Measurements from ENCODE around the gene HS1BP3.

Gene HS1BP3

DNA sequence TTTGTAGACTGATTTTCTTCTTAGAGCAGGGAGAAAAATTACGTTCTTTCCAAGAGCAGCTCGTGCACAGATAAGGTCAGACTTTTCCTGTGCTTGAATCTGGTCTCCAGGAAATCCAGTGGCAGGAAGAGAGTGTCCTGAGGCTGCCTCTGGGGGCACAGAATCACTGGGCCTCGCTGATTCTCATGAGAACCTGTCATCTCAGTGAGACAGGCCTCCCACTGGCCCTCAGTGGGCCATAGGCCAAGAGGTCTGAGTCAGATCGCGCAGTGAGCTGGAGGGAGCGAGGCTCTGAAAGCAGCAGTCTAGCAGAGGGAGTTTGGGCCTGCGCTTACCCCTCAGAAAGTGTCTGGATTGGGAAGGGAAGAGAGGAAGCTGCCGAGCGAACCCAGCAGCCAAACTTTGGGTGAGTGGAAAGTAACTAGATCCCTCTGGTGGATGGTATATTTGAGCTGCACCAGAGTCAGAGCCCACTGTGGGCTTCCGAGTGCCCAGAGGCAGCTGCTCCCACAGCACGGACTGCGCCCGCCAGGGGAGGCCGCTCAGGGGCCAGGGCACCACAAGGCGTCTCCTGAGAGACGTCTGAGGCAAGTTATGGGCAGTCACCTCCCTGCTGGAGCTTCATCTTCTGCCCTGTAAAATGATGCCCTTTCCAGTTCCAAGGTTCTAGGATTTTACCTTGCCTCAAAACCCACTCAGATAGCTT is 24.2 kb upstream of the HS1BP3 start:
- no peak for DNase-seq (ENCODE audit: low read depth)

DNA sequence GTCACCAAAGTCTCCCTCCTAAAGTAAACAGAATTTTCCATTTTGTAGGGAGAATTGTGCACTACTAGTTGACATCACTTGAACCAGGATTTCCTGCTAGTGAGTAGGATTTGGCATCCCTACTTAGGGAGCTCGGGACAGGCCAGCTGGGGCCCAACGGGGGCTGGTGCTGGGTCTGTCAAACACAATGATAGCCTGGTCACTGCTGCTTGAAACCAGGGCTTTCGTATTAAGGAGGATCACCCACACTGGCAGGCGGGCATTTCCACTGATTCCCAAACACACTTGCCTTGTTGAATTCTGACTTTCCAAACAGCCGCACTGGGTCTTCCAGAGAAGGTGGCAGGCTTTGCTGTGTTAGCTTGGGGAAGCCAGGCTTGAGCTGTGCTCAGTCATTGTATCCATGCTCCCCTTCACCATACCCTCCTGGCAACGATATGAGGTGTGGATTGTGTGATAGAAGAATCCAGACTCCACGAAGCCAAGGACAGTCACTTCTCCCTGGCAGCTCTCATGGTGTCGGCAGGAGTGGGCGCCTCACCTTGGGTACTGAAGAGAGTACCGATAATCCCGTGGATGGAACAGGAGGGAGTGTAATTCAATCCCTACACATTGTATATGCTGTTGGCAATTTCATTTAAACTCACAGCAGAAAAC is 23.5 kb upstream of the HS1BP3 start:
- no peak for DNase-seq (ENCODE audit: low read depth)

DNA sequence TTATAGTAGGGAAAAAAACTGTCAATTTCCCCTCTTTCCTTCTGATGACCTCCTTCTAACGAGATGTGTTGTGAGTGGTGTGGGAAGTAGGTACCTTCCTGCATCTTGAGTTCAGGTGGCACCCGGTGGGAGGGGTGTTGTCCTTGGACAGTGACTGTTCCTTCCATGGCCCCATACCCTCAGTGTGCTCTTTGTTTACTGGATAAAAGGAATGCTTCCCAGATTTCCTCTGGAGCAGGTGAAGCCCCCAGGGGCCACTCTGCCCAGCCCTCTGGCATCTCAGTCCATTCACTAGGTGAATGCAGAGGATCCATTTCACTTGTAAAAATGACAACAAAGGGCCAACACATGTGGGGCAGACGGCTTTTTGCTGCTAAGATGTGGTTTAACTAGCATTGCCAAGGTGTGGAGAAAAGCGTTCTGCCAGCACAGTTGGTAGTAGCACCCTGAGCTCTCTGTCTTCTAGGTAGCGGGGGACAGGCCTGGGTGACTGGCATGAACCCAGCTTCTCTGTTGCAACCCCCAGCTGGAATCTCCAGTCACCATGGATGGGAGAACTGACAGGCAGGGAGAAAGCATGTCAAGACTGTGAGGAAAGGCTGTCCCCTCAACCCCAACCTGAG is 22.9 kb upstream of the HS1BP3 start:
- DNase-seq (ENCODE audit: low read depth) = no peak

DNA sequence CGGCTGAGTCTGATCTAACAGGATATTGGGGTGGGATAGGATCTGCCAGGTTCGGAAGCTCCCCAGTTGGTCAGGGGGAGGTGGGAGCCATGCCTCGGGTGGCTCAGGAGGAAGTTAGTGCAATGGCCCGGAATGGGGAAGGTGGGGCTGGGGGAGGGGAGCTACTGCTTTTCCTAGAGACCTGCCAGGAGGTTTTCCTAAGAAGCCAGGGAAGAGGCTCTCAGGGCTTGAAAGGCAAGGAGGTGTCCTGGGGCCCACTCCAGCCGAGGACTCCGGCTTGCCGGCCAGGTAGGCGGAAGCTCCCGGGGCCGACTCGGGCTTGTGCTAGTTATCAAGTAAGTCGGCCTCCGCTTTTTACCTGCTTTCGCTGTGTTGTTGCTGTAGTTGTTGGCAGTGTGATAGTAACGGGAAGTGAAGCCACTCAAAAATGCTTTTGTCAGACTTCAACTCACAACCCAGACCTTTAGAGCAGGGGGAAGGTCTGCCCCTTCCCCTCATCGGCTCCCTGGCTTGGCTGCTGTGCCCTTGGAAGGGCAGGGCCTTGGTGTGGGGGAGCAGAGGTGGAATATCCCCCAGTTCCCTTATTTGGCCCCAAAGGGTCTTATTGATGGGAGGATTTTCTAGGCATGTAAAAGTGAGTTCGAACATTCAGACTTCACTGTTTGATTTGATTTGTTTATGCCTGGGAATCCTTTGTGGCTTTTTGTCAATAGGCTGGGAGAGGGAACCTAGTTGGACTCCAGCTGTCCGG is 21.5 kb upstream of the HS1BP3 start:
- DNase-seq (ENCODE audit: low read depth) = no peak

DNA sequence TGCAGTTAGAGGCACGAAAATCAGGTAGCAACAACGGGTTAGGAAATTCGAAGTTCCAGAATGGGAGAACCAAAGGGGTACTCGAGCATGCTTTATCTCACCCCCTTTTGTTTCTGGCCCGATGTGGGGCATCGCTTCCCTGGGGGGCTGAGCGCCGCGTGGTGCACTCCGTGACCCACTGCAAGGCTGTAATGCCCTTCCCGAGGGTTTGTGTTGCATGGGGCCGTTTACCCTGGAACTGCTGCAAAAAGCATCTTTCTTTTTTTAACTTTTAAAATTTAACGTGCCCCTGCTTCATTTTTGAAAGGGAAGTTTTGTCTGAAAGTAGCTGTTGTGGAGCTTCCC is 20.8 kb upstream of the HS1BP3 start:
- DNase-seq (ENCODE audit: low read depth) = no peak

DNA sequence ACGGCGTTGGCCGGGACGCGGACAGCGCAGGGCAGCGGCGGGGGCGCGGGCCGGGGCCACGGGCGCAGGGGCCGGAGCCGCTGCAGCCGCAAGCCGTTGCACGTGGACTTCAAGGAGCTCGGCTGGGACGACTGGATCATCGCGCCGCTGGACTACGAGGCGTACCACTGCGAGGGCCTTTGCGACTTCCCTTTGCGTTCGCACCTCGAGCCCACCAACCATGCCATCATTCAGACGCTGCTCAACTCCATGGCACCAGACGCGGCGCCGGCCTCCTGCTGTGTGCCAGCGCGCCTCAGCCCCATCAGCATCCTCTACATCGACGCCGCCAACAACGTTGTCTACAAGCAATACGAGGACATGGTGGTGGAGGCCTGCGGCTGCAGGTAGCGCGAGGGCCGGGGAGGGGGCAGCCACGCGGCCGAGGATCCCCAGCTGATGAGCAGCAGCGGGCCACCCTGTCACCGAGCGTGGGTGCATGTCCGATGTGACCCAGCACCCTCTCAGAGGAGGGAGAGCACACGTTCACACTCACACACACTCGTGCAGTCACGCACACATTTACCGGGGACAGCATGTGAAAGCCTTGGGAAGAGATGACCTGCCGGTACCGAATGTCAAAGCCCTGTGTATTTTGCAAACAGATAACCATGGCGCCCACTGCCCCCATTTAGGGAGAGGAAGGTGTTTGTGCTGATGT is 20.3 kb upstream of the HS1BP3 start:
- DNase-seq (ENCODE audit: low read depth) = no peak

DNA sequence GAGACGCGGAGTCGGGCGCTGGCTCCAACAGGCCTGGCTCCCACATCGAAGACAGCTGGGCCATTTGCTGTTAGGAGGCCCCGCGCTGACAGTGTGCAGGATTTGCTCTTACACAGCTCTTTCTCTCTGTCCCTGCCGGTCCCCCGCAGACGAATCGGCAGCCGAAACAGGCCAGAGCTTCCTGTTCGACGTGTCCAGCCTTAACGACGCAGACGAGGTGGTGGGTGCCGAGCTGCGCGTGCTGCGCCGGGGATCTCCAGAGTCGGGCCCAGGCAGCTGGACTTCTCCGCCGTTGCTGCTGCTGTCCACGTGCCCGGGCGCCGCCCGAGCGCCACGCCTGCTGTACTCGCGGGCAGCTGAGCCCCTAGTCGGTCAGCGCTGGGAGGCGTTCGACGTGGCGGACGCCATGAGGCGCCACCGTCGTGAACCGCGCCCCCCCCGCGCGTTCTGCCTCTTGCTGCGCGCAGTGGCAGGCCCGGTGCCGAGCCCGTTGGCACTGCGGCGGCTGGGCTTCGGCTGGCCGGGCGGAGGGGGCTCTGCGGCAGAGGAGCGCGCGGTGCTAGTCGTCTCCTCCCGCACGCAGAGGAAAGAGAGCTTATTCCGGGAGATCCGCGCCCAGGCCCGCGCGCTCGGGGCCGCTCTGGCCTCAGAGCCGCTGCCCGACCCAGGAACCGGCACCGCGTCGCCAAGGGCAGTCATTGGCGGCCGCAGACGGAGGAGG is 19.6 kb upstream of the HS1BP3 start:
- no peak for DNase-seq (ENCODE audit: low read depth)

DNA sequence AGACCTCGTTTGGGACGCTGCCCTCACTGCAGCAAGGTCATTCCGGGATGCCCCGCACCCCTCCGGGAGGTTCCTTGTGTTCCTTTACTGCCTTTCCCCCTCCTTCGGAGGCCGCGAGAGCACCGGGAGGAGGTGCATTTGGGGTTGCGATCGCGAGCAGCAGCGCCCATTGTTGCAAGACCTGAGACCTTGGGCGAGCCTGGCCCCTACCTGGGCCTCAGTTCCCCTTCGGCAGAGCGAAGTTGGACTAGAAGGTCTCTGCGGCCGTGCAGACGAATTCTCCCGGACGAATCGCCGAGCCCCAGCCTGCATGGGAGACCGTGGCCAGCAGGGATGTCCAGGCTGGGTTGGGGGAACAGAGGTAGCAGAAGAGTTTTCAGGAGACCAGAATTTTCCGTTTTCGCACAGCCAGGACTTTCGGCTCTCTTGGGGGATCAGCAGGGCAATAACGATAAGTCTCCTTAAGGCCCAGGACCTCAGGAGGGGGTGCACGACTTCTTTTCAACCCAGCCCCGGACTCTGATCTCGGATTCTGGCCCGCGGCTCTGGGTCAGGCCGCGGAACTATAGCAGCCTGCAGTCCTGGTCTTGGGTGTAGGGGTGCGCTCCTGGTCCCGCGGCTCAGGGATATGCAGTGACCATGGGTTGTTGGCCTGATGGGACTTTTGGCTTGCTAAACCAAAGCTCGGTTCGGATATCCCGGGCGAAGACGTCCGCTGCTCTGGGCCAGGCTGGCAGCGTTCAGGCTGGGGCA is 18.8 kb upstream of the HS1BP3 start:
- no peak for DNase-seq (ENCODE audit: low read depth)

DNA sequence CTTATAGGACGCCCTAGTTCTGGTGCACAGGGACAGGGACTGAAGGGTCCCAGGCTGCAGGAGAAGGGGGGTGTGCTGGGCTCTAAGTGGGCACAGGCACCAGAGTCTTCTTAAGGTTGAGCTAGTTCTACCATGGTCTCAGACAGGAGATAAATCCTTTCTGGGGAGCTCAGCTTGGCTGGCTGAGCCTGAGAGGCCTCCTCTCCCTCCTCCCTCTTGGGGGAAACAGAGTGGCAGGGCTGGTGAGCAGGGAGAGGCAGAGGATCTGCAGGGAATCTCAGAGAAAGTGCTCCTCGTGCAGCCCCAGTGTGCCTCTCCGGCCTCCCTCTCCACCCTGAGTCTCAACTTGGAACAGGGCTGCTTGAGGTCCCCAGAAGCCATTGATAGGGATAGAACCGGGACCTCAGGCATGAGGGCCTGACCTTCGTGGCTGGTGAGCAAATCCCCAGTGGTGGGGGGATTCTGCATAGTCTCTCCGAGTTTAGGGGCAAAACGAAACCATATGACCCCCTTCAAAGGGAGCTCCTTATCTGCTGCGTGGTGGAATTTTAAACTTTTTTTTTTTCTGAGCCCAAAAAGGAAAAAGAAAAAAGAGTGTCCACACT is 18.1 kb upstream of the HS1BP3 start:
- DNase-seq (ENCODE audit: low read depth) = no peak

DNA sequence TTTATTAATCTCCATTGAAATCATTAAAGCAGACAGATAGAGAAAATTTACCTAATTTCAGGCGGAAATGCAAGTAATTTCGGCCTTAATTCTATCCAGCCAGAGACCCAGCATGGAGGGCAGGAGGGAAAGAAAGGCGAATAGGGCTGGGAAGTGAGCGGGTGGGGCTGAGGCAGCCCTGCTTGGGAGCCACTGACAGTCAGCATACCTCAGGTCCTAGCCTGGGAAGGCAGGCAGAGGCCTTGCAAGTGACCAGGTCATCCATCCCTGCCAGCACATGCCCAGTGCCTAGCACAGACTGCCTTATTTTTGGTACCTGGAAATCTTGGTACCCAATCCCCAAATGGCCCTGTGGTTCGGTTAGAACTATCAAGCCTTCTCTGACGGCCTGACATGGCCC is 17.6 kb upstream of the HS1BP3 start:
- DNase-seq (ENCODE audit: low read depth) = no peak

DNA sequence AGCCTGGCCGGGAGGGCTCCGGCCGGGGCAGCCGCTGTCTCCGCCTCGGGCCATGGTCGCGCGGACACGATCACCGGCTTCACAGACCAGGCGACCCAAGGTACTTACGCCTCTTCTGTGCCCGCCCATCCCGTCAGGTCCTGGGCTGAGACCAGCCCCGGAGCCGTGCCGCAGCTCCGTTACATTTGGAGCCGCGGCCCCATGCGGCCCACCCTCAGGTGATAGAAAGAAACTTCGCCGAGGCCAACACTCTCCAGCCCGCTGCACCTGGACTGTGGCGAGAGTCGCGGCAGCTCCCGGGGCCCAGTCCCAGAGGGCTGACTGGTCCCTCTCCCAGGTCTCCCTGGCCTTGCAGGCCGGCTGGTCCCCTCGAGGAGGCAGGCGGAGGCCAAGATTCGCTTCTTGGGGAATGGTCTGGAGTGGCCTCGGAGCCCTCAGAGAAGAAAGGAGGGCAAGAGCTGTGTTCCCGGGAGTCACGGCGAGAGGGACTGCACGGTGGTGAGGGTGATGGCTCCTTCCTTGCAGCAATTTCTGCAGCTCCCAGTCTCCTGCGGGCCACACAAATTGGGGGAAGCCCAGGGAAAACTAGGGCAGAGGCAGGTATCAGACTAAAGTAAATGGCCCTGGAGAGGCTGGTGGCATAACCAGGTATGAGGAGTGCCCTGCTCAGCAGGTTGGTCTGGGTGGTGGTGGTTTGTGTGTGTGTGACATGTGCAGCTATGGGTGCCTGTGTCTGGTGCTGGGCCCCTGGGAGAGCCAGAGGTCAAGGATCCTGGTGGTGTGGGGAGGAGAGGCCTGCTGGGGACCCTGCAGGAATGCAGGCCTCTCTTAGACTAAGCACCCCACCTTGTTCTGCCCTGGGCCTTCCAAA is 16.9 kb upstream of the HS1BP3 start:
- no peak for DNase-seq (ENCODE audit: low read depth)

DNA sequence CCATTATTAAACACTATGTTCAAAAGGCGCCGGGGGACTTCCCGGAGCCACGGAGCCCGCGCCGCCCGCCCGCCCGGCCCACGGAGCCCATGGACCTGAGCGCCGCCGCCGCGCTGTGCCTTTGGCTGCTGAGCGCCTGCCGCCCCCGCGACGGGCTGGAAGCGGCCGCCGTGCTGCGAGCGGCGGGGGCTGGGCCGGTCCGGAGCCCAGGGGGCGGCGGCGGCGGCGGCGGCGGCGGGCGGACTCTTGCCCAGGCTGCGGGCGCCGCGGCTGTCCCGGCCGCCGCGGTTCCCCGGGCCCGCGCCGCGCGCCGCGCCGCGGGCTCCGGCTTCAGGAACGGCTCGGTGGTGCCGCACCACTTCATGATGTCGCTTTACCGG is 16.2 kb upstream of the HS1BP3 start:
- no peak for DNase-seq (ENCODE audit: low read depth)

DNA sequence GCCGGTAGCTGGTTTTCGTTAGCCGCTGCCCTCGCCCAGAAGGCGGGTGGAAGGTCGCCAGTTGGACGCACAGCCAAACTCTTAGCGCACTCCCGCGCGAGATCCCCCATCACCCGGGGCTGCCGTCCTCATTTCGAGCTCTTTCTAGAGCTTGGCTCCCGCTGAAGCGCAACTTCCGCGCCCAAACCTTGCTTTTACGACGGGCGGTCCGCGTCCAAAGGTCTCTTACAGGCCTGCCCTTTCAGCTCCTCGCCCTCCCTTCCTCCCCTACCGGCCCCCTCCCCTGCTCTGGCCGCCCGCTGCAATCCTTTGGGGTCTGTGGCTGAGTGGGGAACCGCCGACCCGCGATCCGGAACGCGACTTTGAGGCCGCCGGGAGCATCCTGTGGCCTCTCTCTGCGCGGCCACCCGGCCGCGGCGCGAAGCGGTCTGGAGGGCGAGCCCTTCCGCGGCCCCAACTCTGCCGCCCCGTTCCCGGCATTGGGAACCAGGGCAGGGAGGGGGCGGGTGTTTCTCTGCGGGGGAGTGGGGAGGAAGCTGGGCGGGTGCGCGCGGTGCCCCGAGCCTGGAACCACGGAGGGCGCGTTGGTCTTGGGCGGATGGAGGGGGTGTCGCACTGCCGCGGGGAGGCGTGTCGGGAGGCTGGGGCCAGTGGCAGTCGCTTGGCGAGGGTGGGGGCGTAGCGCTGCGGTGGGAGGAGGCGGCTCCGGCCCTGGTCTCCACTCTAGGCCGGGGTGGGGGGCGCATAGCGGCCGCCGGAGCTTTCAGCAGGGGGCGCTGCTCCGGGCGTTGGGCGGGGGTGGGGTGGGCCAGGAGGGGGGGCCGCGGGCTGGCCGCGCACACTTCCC is 15.6 kb upstream of the HS1BP3 start, which contains the start of gene GDF7:
Gene GDF7 (plus strand): TSS at position 841 of the 847 bp plus-strand sequence. CDS start 96 bp downstream, outside the sequence.
- no peak for DNase-seq (ENCODE audit: low read depth)

DNA sequence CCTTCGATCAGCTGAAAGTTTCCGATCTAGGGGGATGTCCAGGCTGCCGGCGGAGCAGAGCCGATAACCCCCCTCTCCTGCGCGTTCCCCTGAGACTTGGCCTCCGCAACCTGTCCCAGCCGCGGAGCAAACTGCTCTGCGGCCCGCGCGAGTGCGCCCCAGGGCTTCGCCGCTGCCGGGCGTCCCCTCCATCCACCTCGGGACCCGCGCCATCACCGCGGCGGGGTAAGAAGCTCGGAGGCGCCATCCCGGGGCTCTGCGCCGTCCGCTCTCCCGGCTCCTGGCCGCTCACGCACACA is 15.1 kb upstream of the HS1BP3 start:
- no peak for DNase-seq (ENCODE audit: low read depth)

DNA sequence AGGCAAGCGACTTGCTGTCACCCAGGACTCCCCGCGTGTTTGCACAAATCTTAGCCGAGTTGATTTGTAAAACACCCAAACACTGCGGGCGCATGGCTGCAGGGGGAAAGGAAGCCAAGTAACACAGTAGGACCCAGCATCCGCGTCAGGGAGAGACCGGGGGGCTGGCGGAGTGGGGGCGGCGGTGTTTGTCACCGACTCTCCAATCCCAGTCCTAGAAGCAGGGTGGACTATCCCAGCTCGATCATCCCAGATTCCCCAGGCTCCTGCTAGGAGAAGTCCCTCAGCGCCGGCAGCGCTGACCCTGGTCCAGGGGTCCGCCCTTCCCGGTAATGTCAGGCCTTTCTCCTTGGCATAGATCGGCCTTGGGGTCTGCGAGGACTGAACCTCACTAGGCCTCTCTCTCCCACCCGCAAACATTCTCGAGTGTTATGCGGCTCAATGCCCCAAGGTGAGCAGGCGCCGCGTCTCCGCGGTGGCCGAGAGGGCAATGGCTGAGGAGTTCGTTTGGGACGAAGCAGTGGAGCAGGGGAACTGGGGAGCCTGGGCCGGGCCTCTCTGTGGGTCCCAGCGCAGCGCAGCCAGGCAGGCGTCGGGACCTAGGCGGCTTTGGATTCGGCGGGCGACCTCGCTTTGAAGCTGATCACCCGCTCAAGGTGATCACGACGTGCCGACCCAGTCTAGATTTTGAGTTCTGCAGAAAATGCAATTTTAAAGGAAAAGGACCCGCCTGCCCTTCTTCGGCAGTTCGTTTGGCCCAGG is 14.5 kb upstream of the HS1BP3 start:
- no peak for DNase-seq (ENCODE audit: low read depth)

DNA sequence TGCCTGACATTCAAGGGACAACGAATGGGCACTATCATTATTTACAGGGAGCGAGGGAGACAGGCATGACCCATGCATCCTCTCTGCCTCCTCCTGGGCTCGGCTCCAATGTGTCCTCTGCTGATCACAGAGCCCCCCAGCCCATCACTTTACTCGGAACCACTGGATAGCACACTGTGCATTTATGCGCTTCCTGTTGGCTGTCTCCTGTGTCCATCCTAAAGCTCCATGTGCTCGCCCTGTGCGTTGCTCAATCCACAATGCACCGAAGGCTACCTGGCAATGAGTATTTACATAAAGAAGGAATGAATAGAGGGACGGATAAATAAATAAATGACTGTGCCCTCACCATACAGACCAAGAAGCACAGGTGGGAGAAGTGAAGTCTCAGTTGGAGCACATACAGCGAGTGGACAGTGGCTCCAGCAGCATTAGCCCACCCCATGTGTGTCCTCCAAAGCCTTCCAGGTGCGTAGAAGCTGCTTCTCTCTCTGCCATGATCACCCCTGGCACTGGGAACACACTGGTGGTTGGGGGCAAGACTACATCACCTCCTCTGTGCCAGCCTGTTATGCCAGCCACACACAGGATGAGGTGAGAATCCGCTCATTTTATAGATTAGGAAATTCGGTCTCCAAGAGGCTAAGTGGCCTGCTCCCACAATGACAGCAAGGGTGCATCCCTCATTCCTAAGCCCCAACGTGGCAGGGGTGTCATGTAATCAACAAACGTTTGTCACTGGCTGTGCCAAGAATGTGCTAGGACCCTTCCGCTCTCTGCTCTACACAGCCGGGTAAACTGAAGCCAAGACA is 13.7 kb upstream of the HS1BP3 start:
- no peak for DNase-seq (ENCODE audit: low read depth)

DNA sequence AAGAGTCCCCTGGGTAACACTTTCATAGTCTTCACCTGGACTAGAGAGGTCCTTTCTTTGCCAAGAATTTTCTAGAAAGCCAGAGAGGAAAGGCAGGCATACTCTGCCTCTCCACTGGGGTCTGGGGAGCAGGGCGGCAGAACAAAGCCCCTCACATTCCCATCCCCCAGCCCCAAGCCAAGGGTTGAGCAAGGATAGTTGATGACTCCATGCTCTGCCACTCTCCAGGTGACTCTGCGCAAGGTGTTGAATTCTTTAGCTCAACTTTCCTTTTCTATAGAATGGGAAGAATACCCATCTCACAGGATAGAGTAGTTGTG is 13.1 kb upstream of the HS1BP3 start:
- no peak for DNase-seq (ENCODE audit: low read depth)
